IPS DF 6.9 (cell line): ENCODE data around the gene CORO1C.
"Not testable (repeated sequence)": the region's sequence is repeated elsewhere in the genome, so short reads cannot be mapped to it uniquely, and the experiment has no call there.

Experiments
- DNase-seq: peaks from one replicate; pipeline ENCODE4 v3.0.0-alpha.2; 2013; ENCODE audit warnings: low read depth, low spot score
- H3K27ac ChIP-seq: one replicate; pipeline ENCODE4 v1.5.1; 2013; ENCODE audit warnings: low read length, control low read depth
- H3K27me3 ChIP-seq: 2 replicates; pipeline ENCODE4 v1.6.1; 2013; ENCODE audit warnings: mild to moderate bottlenecking, low read length; ENCODE audit not compliant: control insufficient read depth, insufficient read depth
- H3K36me3 ChIP-seq: 2 replicates; pipeline ENCODE4 v1.6.1; 2013; ENCODE audit warnings: low read length; ENCODE audit not compliant: control insufficient read depth, insufficient read depth
- H3K4me1 ChIP-seq: 2 replicates; pipeline ENCODE4 v1.6.1; 2013; ENCODE audit warnings: low read length; ENCODE audit not compliant: control insufficient read depth, insufficient read depth
- H3K4me3 ChIP-seq: 2 replicates; pipeline ENCODE4 v1.5.1; 2013; ENCODE audit warnings: mild to moderate bottlenecking, low read length
- H3K9me3 ChIP-seq: 2 replicates; pipeline ENCODE4 v1.6.1; 2013; ENCODE audit warnings: low read length, inconsistent platforms; ENCODE audit not compliant: control insufficient read depth, insufficient read depth
- WGBS: extraction: QIAGEN DNeasy Blood & Tissue Kit; methylation state at CpG from one replicate; pipeline ENCODE4 v1.1.7; 2013; ENCODE audit warnings: mixed read lengths, missing lambda C conversion rate; ENCODE audit not compliant: insufficient read length, insufficient coverage; 5-methylcytosine and 5-hydroxymethylcytosine counted together

CORO1C gene

GRCh38 chr12:108731105-108731865 is at the start of gene CORO1C:
TSS of gene CORO1C (minus strand) at chr12:108731518. CDS start at chr12:108701318, 30,200 bp downstream.
- WGBS, result no CpG with 5 or more reads among the region's 85 CpGs
- H3K36me3 ChIP-seq, result no peaks in the 10 kb centered on the region
- H3K4me1 ChIP-seq, result no peaks in the 10 kb centered on the region
- H3K4me3 ChIP-seq, result peak within 1 kb of the TSS; percentile 63
- peak; percentile 88 for DNase-seq
- no peaks in the 10 kb centered on the region for H3K9me3 ChIP-seq
- no peak within 1 kb of the TSS for H3K27ac ChIP-seq
- H3K27me3 ChIP-seq, result no peaks in the 10 kb centered on the region

GRCh38 chr12:108779998-108780688 is 48.8 kb upstream of the CORO1C start:
- DNase-seq, result no peak
- Histone ChIP-seq H3K27ac (no peak overlapping the region), H3K4me3 (no peak overlapping the region), H3K27me3 (no peaks in the 10 kb centered on the region), H3K9me3 (no peaks in the 10 kb centered on the region; the same call in 1 of the 2 replicates), H3K36me3 (no peaks in the 10 kb centered on the region), H3K4me1 (no peaks in the 10 kb centered on the region; the same call in 1 of the 2 replicates)
- no CpG with 5 or more reads among the region's 9 CpGs for WGBS

DNA sequence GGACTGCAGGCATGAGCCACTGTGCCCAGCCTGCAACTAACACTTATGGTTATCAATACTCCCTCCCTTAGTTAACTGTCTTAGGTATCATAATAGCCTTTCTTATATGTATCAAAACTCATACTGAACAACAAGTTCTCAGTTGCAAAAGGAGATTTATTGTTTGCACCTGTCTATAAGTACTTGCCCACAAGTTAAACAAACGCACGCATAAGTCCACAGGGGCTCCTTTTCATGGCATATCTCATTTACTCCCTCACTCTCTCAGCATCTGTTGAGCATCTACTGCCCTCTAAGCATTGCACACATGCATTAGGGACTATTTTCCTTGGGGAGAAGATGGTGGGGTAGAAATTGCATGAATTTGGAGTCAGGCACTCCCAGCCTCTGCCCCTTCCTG is 46.7 kb upstream of the CORO1C start:
- DNase-seq, result no peak
- H3K4me3 ChIP-seq, result no peak overlapping the region
- no peaks in the 10 kb centered on the region; the same call in 1 of the 2 replicates for H3K9me3 ChIP-seq
- no peak overlapping the region for H3K27ac ChIP-seq
- H3K36me3 ChIP-seq, result no peaks in the 10 kb centered on the region
- H3K27me3 ChIP-seq, result no peaks in the 10 kb centered on the region
- H3K4me1 ChIP-seq, result peaks cover 4% of the 10 kb centered on the region; the same call in 1 of the 2 replicates
- WGBS, result no CpG with 5 or more reads among the region's 2 CpGs

DNA sequence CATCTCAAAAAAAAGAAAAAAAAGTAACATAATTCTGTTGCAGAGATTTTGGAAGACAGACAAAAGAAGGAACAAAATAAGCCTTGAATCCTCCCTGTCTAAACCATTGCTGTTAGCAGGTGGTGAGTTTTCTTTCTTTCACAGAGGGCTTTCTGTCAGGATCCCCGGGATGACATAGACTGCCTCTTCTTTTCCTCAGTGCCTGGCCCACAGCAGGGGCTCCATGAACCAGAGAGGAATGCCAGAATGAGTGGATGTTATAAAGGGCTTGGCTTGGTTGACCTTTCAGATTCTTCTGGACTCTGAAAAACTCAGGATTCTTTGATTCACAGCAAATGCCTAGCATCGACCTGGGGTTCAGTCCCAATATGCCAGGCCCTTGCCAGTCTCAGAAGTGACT is 45.8 kb upstream of the CORO1C start:
- Histone ChIP-seq H3K9me3 (no peaks in the 10 kb centered on the region; the same call in 1 of the 2 replicates), H3K36me3 (no peaks in the 10 kb centered on the region), H3K27me3 (no peaks in the 10 kb centered on the region), H3K4me3 (no peak overlapping the region), H3K4me1 (peaks cover 4% of the 10 kb centered on the region; the same call in 1 of the 2 replicates), H3K27ac (no peak overlapping the region)
- WGBS, result no CpG with 5 or more reads among the region's 2 CpGs
- no peak for DNase-seq

DNA sequence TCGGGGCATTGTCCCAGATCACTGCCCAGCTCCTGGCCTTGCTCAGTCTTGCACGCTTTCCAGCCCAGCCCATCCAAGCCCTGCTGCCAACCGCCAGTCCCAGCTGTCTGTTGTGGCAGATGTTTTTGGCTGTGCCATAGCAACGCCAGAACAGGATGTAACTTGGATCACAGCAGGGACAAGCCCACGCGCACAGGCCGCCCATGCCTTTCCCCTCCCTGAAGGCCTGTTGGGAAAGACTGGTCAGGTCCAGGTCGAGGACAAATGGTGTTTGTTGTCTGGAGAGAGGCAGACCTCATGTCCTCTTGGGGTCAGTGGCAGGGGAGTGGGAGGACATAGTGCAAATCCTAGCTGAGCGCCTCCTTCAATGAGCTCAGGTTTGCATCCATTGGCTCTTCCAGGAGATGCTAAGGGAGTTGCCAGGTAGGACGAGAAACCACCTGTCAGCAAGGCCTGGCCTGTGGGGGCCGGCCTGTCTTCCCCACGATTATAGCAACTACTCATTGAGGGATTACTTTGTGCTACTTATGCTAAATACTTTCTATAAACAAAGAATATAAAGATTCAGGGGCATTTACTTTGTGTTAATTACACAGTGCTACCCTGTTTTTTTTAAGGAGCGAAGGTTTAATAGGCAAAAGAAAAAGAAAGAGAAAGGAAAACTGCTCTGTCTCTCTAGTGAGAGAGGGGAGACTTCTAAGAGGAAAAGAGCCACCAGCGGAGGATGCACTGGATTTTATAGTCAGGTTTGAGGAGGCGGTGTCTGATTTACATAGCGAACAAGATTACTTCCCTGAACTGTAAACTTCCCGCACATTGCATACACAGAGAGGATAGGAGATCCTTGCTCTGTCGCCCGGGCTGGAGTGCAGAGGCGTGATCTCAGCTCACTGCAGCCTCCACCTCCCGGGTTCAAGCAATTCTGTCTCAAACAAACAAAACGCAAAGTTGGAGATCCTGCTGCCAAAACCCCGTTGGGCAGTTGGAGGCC is 42.8 kb upstream of the CORO1C start:
- no peak for DNase-seq
- H3K4me1 ChIP-seq, result peaks cover 4% of the 10 kb centered on the region; the same call in 1 of the 2 replicates
- no peaks in the 10 kb centered on the region for H3K9me3 ChIP-seq
- WGBS, result no CpG with 5 or more reads among the region's 23 CpGs
- no peaks in the 10 kb centered on the region for H3K36me3 ChIP-seq
- no peaks in the 10 kb centered on the region for H3K27me3 ChIP-seq
- no peak overlapping the region for H3K4me3 ChIP-seq
- no peak overlapping the region for H3K27ac ChIP-seq

DNA sequence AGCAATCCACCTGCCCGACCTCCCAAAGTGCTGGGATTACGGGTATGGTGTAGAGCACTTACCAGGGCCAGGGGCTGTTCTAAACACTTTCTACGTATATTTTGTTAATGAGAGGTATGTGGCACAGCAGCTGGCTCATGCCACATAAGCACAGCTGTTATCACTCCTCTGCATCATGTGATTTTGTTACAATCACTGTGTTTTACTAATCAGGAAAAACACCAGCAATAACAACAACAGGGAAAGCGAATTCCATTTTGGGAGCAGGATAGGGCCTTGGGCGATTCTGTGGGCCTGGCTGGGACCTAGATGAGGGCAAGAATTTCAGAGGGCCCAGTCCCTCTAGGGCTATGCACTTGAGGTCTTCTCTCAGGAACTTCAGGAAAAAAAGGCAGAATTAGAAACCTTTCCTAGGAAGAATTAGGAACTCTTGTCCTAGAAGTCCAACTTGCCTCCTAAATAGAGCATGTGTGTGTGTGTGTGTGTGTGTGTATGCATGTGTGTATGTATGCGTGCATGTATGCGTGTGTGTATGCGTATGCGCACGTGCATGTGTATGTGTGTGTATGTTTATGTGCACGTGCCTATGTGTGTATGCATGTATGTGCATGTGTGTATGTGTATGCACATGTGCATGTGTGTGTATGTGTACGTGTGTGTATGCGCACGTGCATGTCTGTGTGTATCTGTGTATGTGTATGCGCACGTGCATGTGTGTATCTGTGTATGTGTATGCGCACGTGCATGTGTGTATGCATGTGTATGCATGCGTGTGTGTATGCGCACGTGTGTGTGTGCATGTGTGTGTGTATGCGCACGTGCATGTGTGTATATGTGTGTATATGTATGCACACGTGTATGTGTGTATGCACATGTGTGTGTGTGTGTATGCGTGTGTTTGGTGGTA is 41.8 kb upstream of the CORO1C start:
- H3K36me3 ChIP-seq, result no peaks in the 10 kb centered on the region
- WGBS, result no CpG with 5 or more reads among the region's 25 CpGs
- no peak overlapping the region for H3K27ac ChIP-seq
- DNase-seq, result no peak
- no peaks in the 10 kb centered on the region for H3K27me3 ChIP-seq
- H3K4me3 ChIP-seq, result no peak overlapping the region
- H3K4me1 ChIP-seq, result peaks cover 4% of the 10 kb centered on the region; the same call in 1 of the 2 replicates
- no peaks in the 10 kb centered on the region for H3K9me3 ChIP-seq

- no peak for DNase-seq
- H3K27me3 ChIP-seq, result no peaks in the 10 kb centered on the region
- H3K27ac ChIP-seq, result no peak overlapping the region
- no CpG with 5 or more reads among the region's 2 CpGs for WGBS
- H3K4me3 ChIP-seq, result no peak overlapping the region
- peaks cover 4% of the 10 kb centered on the region; the same call in 1 of the 2 replicates for H3K4me1 ChIP-seq
- H3K36me3 ChIP-seq, result no peaks in the 10 kb centered on the region
- H3K9me3 ChIP-seq, result no peaks in the 10 kb centered on the region
Observed at GRCh38 chr12:108772247-108772646, 40.9 kb upstream of the CORO1C start.

- not testable (repeated sequence) for DNase-seq
Observed at GRCh38 chr12:108771835-108772234, 40.5 kb upstream of the CORO1C start.

GRCh38 chr12:108770963-108771362 is 39.6 kb upstream of the CORO1C start:
- peaks cover 4% of the 10 kb centered on the region; the same call in 1 of the 2 replicates for H3K4me1 ChIP-seq
- no peaks in the 10 kb centered on the region for H3K9me3 ChIP-seq
- WGBS, result no CpG with 5 or more reads among the region's 1 CpG
- no peak overlapping the region for H3K4me3 ChIP-seq
- no peaks in the 10 kb centered on the region for H3K27me3 ChIP-seq
- H3K36me3 ChIP-seq, result no peaks in the 10 kb centered on the region
- H3K27ac ChIP-seq, result no peak overlapping the region
- no peak for DNase-seq

More at GRCh38 chr12:108771835-108772234, 40.5 kb upstream of the CORO1C start:
- not testable (repeated sequence) for H3K4me3 ChIP-seq, H3K27me3 ChIP-seq, H3K9me3 ChIP-seq, H3K27ac ChIP-seq, H3K36me3 ChIP-seq, H3K4me1 ChIP-seq
- no CpG with 5 or more reads among the region's 9 CpGs for whole genome bisulfite sequencing
